Measurements from ENCODE around the gene NRP1. TPM values are rescaled to one million over a fixed set of nuclear protein-coding genes. Genes with fewer than 3 reads are reported as not detected.
A peak's percentile ranks its signal among the peaks of the same experiment; 100 is the strongest.

Gene NRP1
- total and polyA plus RNA-seq, 5 experiments from 2014 or later = 0.60 to 0.88 TPM; not detected in 3

DNA sequence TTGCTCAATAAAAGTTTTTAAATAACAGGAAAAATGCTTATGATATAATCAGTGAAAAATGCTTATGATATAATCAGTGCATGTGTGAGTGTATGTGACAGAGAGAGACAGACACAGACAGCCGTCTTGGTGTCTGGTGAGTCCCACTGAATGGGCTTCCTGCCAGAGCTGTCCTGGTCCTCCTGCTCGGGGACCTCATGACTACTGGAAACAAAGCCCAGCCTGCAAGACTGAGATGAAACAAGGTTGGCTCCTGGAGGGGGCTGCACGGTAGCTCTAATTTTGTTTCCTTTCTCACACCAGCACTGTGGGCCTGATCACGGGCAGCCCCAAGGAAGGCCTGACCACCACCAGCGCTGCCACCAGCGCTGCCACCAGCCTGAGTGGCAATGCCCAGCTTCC lies 57.3 kb downstream of the NRP1 start:
- Mint-ChIP-seq H3K27me3 (peaks cover 0 to 15% (median 3%) of the 10 kb centered on the region in 5 donors), H3K9me3 (no peaks in the 10 kb centered on the region), H3K27ac (no peak overlapping the region), H3K36me3 (no peaks in the 10 kb centered on the region), H3K4me3 (no peak overlapping the region), H3K4me1 (no peaks in the 10 kb centered on the region)
- no peak for DNase-seq
- ATAC-seq = no peak
- POLR2A ChIA-PET = interaction anchor here (0.7 kb wide), 1 partner anchor 15 kb away, joined by 3 read pairs; no protein-coding TSS in a partner anchor

- peaks cover 0 to 12% (median 2%) of the 10 kb centered on the region in 5 donors for H3K27me3 Mint-ChIP-seq
- no peaks in the 10 kb centered on the region for H3K9me3 Mint-ChIP-seq
- POLR2A ChIA-PET = interaction anchor here (0.7 kb wide), 1 partner anchor 15 kb away, joined by 3 read pairs; no protein-coding TSS in a partner anchor
These were observed 58.1 kb downstream of the NRP1 start for GRCh38 chr10:33276282-33276923.

DNA sequence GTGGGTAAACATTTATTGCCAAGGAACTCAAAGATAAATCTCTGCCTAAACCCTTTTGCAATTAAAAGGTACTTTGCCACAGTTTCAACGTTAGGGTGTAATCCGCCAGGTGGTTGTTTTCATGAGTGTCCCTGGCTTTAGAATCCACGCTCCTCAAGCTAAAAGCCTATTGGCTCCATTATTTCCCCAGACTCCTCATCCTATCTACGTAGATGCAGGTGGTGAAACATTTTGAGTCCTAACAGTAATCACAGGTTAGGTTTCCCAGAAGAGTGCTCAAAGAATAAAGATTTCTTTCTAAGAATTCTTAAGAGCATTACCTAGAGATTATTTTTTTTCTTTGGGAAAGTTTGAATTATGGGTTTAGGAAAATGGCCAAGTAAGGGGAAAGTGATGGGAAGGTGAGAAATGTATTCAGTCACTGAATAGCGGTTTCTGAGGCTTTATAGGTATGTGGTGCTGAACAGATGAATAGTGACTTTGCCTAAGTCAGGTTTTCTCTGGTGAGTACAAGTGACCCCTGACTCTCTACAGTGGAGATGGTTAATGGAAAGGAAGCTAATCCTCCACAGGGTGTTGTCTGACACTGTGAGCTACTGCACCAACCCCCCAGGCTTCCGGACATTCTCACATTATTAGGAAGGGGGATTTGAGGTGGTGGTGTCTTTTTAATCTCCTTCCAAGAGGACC lies 60.2 kb downstream of the NRP1 start:
- Mint-ChIP-seq H3K27me3 (peaks cover 0 to 8% (median 2%) of the 10 kb centered on the region in 5 donors), H3K4me3 (no peak overlapping the region), H3K27ac (no peak overlapping the region), H3K4me1 (no peaks in the 10 kb centered on the region), H3K9me3 (no peaks in the 10 kb centered on the region), H3K36me3 (peaks cover 0 to 4% (median 0%) of the 10 kb centered on the region in 3 donors)
- POLR2A ChIA-PET = no interaction called here
- no peak for DNase-seq
- ATAC-seq = no peak

More at GRCh38 chr10:33276282-33276923, 58.1 kb downstream of the NRP1 start:
- ATAC-seq (no peak), DNase-seq (no peak)
- no peaks in the 10 kb centered on the region for H3K36me3 Mint-ChIP-seq
- no peaks in the 10 kb centered on the region for H3K4me1 Mint-ChIP-seq
- H3K4me3 Mint-ChIP-seq = no peak overlapping the region
- H3K27ac Mint-ChIP-seq = no peak overlapping the region

DNA sequence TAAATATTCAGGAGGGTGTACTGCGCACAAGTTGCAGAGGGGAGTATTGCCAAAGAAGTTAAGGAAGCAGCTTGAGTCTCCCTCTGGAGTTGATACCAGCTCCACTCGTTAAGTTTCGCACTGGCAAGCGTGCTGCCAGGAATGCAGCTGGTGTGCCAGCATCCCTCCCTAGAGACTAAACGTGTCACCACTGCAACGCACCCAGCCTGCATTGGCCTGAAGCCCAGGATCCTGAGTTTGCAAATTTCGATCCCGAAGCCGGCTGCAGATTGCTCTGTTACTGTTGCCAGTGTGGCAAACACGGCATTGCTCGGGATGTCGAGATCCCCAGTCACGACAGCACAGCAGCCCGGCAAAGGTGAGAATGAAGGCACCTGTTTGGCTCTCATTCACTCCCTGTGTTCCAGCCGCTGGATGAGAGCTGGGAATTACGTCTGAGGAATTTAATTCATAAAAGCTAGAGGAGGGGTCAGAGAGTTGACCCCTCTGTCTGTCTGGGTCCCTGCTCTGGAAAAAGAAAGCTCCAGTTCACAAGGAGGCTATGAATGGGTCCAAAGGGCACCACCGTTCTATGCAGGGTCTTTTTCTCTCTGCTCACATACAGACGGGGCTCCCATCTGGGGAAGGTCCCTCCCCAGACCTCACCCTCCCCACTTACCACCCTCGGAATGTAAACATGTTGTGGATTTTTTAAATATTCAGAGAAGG lies 61.0 kb downstream of the NRP1 start:
- H3K27me3 Mint-ChIP-seq = peaks cover 0 to 8% (median 2%) of the 10 kb centered on the region in 5 donors
- ATAC-seq (no peak), DNase-seq (no peak)
- no peak overlapping the region for H3K27ac Mint-ChIP-seq
- peaks cover 0 to 4% (median 0%) of the 10 kb centered on the region in 3 donors for H3K36me3 Mint-ChIP-seq
- no peaks in the 10 kb centered on the region for H3K4me1 Mint-ChIP-seq
- no peaks in the 10 kb centered on the region for H3K9me3 Mint-ChIP-seq
- H3K4me3 Mint-ChIP-seq = no peak overlapping the region
- POLR2A ChIA-PET = no interaction called here

- H3K4me3 Mint-ChIP-seq = no peak overlapping the region
- peaks cover 0 to 8% (median 2%) of the 10 kb centered on the region in 5 donors for H3K27me3 Mint-ChIP-seq
- ATAC-seq = no peak
- no peak for DNase-seq
- no peaks in the 10 kb centered on the region for H3K4me1 Mint-ChIP-seq
- H3K36me3 Mint-ChIP-seq = peaks cover 0 to 4% (median 0%) of the 10 kb centered on the region in 3 donors
- H3K27ac Mint-ChIP-seq = no peak overlapping the region
- POLR2A ChIA-PET = no interaction called here
- H3K9me3 Mint-ChIP-seq = no peaks in the 10 kb centered on the region
These were observed 61.8 kb downstream of the NRP1 start for GRCh38 chr10:33272635-33273034.

DNA sequence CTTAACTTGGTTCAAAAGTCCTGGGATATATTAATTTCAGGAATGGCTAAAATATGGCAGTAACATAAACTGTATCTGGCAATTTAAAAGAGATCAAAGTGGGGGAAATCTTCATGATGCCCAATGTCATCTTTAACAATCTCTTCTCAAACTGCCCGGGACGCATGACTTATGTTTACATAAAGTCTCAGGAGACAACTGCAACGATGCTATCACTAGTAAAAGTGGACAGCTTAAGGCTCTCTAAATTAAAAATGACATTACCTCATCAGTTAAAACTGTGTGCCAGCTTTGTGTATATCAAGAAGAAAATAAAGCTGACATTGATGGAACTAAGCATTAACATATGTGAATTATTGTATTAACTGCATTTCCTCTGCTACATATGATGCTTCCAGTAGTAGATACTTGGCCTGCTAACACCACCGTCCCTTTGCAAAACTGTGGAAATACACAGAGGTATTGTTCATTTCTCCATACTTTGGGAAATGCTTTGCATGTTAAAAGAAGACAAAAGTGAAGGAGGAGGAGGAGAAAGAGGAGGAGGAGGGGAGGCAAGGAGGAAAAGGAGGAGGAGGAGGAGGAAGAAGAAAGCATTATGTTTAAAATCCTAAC lies 62.4 kb downstream of the NRP1 start:
- no peaks in the 10 kb centered on the region for H3K9me3 Mint-ChIP-seq
- no peak for DNase-seq
- no peak overlapping the region for H3K4me3 Mint-ChIP-seq
- POLR2A ChIA-PET = no interaction called here
- H3K27ac Mint-ChIP-seq = no peak overlapping the region
- no peak for ATAC-seq
- peaks cover 0 to 8% (median 2%) of the 10 kb centered on the region in 5 donors for H3K27me3 Mint-ChIP-seq
- peaks cover 0 to 4% (median 0%) of the 10 kb centered on the region in 3 donors for H3K36me3 Mint-ChIP-seq
- peaks cover 0 to 4% (median 0%) of the 10 kb centered on the region in 4 donors for H3K4me1 Mint-ChIP-seq

GRCh38 chr10:33270971-33271370 lies 63.5 kb downstream of the NRP1 start:
- H3K27me3 Mint-ChIP-seq = peaks cover 0 to 8% (median 2%) of the 10 kb centered on the region in 5 donors
- no peak overlapping the region for H3K4me3 Mint-ChIP-seq
- H3K27ac Mint-ChIP-seq = no peak overlapping the region
- H3K9me3 Mint-ChIP-seq = no peaks in the 10 kb centered on the region
- DNase-seq = no peak
- peaks cover 0 to 4% (median 0%) of the 10 kb centered on the region in 3 donors for H3K36me3 Mint-ChIP-seq
- H3K4me1 Mint-ChIP-seq = peaks cover 0 to 7% (median 0%) of the 10 kb centered on the region in 4 donors
- no peak for ATAC-seq
- POLR2A ChIA-PET = no interaction called here

DNA sequence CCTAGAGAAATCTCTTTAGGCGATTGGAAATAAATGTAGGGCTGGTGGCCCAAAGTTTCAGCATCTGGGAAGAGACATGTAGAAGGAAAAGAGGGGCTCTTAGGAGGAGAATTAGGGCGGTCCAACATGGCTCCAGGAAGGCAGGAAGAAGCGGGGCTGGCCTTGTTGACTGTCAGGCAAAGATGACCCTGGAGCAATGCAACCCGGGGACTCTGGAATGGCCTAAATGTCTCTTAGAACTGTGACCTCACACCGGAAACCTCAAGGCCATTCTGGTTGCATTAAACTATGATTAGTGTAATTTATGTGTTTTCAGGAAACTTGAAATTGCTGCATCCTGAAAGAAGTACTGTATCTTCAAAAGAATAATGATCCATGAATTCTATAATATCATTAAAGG lies 66.8 kb downstream of the NRP1 start:
- POLR2A ChIA-PET = no interaction called here
- H3K27ac Mint-ChIP-seq = peak overlapping the region in 1 of 10 donors; percentile 59
- H3K36me3 Mint-ChIP-seq = peaks cover 0 to 4% (median 0%) of the 10 kb centered on the region in 3 donors
- peaks cover 0 to 5% (median 2%) of the 10 kb centered on the region in 5 donors for H3K27me3 Mint-ChIP-seq
- ATAC-seq (no peak), DNase-seq (no peak)
- peaks cover 0 to 7% (median 4%) of the 10 kb centered on the region in 4 donors for H3K4me1 Mint-ChIP-seq
- H3K9me3 Mint-ChIP-seq = no peaks in the 10 kb centered on the region
- no peak overlapping the region for H3K4me3 Mint-ChIP-seq

DNA sequence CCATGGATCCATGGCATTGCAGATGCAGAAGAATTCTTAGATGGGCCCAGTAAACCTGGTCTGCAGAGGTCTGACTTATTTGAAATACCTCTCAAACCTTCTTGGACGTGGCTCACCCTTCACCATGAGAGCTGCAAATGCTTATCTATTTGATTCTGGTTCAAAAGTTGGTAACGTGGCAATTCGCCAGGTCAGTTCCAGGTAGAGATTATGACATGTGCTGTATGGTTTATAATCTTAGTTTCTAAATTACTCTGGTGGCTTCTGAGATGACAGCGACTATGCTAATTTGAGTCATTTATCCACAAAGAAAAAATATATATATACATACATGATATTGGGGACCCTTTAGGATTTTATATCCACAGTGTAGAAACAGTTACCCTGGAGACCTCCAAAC lies 68.8 kb downstream of the NRP1 start:
- H3K27ac Mint-ChIP-seq = no peak overlapping the region
- DNase-seq (no peak), ATAC-seq (no peak)
- peaks cover 0 to 2% (median 0%) of the 10 kb centered on the region in 5 donors for H3K27me3 Mint-ChIP-seq
- H3K4me3 Mint-ChIP-seq = no peak overlapping the region
- POLR2A ChIA-PET = no interaction called here
- no peaks in the 10 kb centered on the region for H3K9me3 Mint-ChIP-seq
- H3K36me3 Mint-ChIP-seq = peaks cover 0 to 2% (median 0%) of the 10 kb centered on the region in 3 donors
- peaks cover 0 to 7% (median 4%) of the 10 kb centered on the region in 4 donors for H3K4me1 Mint-ChIP-seq

GRCh38 chr10:33263453-33263852 lies 71.0 kb downstream of the NRP1 start:
- no peak for ATAC-seq

GRCh38 chr10:33262871-33263270 lies 71.6 kb downstream of the NRP1 start:
- POLR2A ChIA-PET = interaction anchor here (0.8 kb wide), 1 partner anchor 14 kb away, joined by 5 read pairs; no protein-coding TSS in a partner anchor
- peaks cover 0 to 7% (median 5%) of the 10 kb centered on the region in 4 donors for H3K4me1 Mint-ChIP-seq
- H3K27ac Mint-ChIP-seq = no peak overlapping the region

More at GRCh38 chr10:33263453-33263852, 71.0 kb downstream of the NRP1 start:
- no peak for DNase-seq
- H3K4me3 Mint-ChIP-seq = no peak overlapping the region
- no peaks in the 10 kb centered on the region for H3K9me3 Mint-ChIP-seq
- no peak overlapping the region for H3K27ac Mint-ChIP-seq
- peaks cover 0 to 7% (median 5%) of the 10 kb centered on the region in 4 donors for H3K4me1 Mint-ChIP-seq
- POLR2A ChIA-PET = interaction anchor here (0.8 kb wide), 1 partner anchor 14 kb away, joined by 5 read pairs; no protein-coding TSS in a partner anchor
- peaks cover 0 to 2% (median 0%) of the 10 kb centered on the region in 5 donors for H3K27me3 Mint-ChIP-seq
- H3K36me3 Mint-ChIP-seq = no peaks in the 10 kb centered on the region

GRCh38 chr10:33260403-33261149 lies 73.9 kb downstream of the NRP1 start:
- H3K4me3 Mint-ChIP-seq = no peak overlapping the region
- ATAC-seq (no peak), DNase-seq (no peak)
- POLR2A ChIA-PET = interaction anchor here (0.9 to 1.7 kb wide), 2 partner anchors 9 to 11 kb away, joined by 3 to 5 read pairs; no protein-coding TSS in a partner anchor
- H3K4me1 Mint-ChIP-seq = peaks cover 0 to 7% (median 4%) of the 10 kb centered on the region in 4 donors
- H3K36me3 Mint-ChIP-seq = no peaks in the 10 kb centered on the region
- H3K9me3 Mint-ChIP-seq = no peaks in the 10 kb centered on the region
- no peak overlapping the region for H3K27ac Mint-ChIP-seq
- peaks cover 0 to 2% (median 0%) of the 10 kb centered on the region in 5 donors for H3K27me3 Mint-ChIP-seq

More at GRCh38 chr10:33262871-33263270, 71.6 kb downstream of the NRP1 start:
- H3K9me3 Mint-ChIP-seq = no peaks in the 10 kb centered on the region
- ATAC-seq (no peak), DNase-seq (no peak)
- H3K36me3 Mint-ChIP-seq = no peaks in the 10 kb centered on the region
- peaks cover 0 to 2% (median 0%) of the 10 kb centered on the region in 5 donors for H3K27me3 Mint-ChIP-seq
- no peak overlapping the region for H3K4me3 Mint-ChIP-seq

Data from naive thymus-derived CD8-positive, alpha-beta T cell (primary cell).